Inflammatory macrophage treated with lipopolysaccharide for 1 hour (primary cell): ENCODE results near the gene RNF225.
"Not testable (repeated sequence)": the region's sequence is repeated elsewhere in the genome, so short reads cannot be mapped to it uniquely, and the experiment has no call there.

Source experiments
- DNase-seq, 2 donors: peaks; one replicate each; pipeline ENCODE4 v3.0.0-alpha.2; 2020 to 2022

RNF225 gene

GRCh38 chr19:58387338-58388174 is 7.9 kb upstream of the RNF225 start:
- DNase-seq, result no peak

DNA sequence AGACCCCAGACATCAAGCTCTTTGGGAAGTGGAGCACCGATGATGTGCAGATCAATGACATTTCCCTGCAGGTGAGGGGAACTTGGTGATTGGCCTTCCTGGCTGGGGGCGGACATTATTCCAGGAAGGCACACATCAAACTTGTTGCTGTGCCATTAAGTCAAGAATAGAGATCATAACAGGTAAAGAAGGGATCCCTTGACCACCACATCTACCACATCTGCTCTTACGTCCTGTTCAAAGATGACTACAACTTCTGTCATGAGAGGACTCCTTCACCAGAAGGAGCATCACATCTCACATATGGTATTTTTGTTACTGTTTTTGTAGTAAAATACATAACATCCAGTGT is 7.3 kb upstream of the RNF225 start:
- no peak for DNase-seq

- DNase-seq, result no peak
These were observed 2.3 kb upstream of the RNF225 start for GRCh38 chr19:58392945-58393724.

GRCh38 chr19:58393725-58394033 is 1.8 kb upstream of the RNF225 start:
- no peak for DNase-seq

DNA sequence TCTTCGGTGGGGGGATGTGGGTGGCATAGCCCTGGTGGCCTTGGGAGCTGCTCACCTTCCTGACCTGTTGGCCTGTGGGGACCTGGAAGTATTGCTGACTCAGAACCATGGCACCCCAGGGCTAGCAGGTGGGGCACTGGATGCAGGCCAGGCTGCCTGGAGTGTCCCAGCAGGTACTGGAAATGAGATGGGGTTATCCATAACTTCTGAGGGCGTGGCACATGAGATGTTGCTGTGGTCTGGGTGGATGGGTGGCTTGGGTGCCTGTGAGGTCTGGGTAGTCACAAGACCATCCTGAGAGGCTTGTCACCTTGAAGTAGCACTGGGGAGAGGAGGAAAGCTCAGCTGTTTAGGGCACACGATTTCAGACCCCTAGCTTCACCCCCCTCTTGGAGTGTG is 636 bp upstream of the RNF225 start:
- no peak for DNase-seq

GRCh38 chr19:58395979-58396627 is 647 bp downstream of the RNF225 start:
- no peak for DNase-seq

GRCh38 chr19:58396691-58397532 is 1.5 kb downstream of the RNF225 start:
- no peak for DNase-seq

GRCh38 chr19:58397533-58398037 is 2.1 kb downstream of the RNF225 start:
- no peak for DNase-seq

DNA sequence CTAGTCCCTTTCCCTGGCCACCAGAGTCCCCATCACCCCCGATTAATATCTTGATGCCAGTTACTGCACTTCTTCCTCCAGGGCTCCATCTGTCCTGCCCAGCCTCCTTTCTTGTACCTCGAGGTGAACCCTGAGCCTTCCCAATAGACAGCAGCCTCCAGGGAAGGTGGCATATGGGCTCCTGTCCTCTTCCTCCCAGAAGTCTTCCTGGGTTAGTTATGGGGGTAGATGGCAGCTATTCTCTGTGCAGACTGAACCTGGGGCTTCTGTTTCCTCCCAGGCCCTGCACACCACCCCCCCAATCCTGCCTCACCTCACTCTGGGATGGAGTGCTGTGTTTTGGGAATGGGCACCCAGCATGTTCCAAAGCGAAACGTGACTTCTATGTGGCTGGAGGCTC is 2.6 kb downstream of the RNF225 start:
- DNase-seq, result no peak

DNA sequence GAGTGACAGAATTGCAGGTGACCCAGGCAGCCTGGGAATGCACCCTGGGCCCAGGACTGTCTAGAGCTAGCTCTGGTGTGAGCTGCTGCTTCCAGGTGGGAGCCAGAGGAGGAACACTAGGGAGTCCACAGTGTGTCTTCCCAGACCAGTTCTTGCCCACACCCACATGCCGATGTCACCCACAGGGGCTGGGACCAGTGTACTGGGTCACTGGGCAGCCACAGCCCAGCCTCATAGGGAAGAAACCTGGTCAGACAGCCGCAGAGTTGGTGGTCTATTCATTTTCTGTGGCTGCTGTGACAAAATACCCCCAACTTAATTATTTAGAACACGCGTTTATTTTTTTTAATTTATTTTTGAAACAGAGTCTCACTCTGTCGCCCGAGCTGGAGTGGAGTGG is 3.1 kb downstream of the RNF225 start:
- DNase-seq, result no peak

GRCh38 chr19:58399903-58400302 is 4.4 kb downstream of the RNF225 start:
- no peak for DNase-seq

DNA sequence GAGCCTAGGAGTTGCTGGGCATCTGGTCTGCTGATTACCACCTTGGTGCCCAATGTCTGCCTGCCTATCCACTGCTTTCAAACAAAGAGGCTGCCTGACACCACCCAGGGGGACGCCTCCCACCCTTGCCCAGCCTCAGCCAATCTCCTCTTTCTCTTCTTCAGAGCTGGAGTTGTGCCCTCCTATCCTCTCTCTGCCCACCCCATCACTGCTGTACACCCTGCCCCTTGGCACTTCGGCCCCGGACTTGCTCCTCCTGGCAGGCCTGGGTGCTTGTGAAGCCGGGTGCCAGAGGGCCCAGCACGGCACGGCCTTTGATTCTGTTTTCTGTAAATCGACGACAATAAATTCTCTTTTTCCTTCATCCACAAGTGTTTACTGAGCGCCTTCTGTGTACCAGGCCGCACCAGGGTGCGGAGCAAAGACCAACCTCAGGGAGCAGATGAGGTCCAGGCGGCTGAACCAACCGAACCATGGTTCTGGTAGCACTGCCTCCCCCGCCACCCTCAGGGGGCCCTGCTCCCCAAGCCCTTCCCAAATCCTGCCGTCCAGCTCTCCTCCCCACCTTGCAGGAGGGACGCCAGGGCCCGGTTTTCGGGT is 5.0 kb downstream of the RNF225 start:
- no peak for DNase-seq

DNA sequence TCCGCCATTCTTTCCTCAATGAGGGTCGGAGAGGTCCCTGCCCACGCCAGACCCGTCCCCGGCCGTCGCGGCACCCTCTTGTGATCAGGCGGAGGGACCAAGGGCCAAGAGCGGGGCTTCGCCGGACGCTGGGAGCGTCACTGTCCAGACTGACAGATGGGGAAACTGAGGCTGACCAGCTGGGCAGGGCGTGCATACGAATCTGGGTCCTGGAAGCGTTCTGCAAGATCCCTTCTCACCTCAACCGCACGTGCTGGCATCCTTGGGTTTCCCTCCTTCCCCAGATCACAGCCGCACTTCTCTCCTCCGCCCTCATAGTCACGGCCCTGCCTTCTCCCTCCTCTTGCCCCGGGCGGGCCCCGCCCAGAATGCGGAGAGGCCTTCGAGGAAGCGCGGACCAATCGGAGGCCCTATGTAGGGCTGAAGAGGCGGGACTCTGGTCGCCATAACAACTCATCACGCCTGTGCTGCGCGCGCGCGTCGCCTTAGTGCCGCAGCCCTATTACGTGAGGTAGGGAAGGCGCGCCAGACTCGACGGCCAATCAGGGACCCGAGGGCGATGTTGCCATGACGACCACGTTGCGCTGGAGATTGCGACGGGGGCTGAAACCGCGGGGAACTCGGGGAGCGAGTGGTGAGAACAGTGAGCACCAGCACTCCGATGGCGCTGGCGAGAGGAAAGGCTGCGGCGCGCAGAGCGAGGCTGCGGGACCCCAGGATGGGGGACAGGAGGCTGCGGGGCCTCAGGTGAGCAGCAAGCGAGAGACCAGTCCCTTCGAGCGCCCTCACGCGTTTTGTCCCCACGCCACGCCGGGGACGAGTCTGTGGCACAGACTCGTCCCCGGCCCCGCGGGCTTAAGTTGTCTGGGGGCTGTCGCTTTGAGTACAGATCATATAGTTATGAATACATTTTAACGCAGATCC is 5.7 kb downstream of the RNF225 start:
- peak; percentile 99 for DNase-seq

GRCh38 chr19:58401840-58402421 is 6.5 kb downstream of the RNF225 start:
- no peak for DNase-seq

GRCh38 chr19:58403920-58404478 is 8.5 kb downstream of the RNF225 start:
- DNase-seq, result not testable (repeated sequence)

- no peak for DNase-seq
These were observed 11.6 kb downstream of the RNF225 start for GRCh38 chr19:58406818-58407657.

- no peak for DNase-seq
These were observed 12.2 kb downstream of the RNF225 start for GRCh38 chr19:58407658-58408151.

DNA sequence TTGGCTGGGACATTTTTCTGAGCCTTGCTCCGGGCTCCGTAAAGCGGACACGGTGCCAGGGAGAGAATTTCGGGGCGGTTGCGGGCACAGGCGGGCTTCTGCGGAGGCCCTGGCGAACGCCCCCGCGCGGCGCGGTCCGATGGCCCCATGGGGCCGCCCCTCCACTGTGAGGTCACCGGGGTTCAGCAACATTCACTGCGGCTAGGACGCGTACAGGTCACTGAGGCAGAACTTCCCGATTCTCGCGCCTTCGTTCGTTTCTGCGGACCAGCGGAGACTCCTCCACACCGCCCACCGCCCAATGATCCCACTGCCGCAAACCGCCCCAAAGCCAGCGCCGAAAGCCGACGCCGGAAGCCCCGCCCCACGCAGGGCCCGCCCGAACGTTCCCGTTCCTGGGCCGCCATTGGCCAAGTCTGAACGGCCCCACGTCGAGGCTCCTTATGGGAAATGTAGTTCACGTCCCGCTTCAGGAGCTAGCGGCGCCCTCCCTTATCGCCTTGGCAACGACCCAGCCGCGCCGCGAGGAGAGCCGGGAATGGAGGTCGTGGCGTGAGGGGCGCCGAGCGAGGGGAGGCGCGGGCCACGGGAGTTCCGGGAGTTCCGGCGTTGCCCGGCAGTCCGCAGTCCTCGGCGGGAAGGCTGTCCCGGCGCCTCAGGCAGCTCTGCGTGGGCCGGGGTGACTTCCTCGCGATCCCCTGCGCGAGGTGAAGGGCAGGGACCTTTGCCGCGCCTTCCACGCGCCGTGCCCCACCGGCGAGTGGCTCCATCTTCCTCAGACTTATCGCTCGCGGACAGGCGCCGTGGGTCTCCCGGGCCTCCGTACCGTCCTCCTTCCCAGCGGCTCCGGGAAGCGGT is 12.9 kb downstream of the RNF225 start, which contains the start of gene ZNF584:
ZNF584 (plus strand) TSS at position 498 of the 858 bp plus-strand sequence. CDS start 499 bp downstream, outside the sequence.
- peak; percentile 95 to 96 for DNase-seq
